Hepatocyte (in vitro differentiated cells): ENCODE data around the gene SATB2.

Source experiments
- CTCF ChIP-seq: fragments of 200-600 bp; sonication (generic); IDR thresholded peaks from 2 replicates; pipeline ENCODE4 v1.5.1; 2016; ENCODE audit warnings: antibody characterized with exemption, mild to moderate bottlenecking; ENCODE audit not compliant: poor library complexity
- EZH2phosphoT487 ChIP-seq: fragments of 200-600 bp; sonication (generic); IDR thresholded peaks from one replicate; pipeline ENCODE4 v1.6.1; 2018; ENCODE audit warnings: antibody characterized with exemption, mild to moderate bottlenecking, low read depth, moderate library complexity; ENCODE audit not compliant: unreplicated experiment, severe bottlenecking

- TF ChIP-seq CTCF (no peak), EZH2phosphoT487 (no peak)
These were observed 2.4 kb upstream of the SATB2 start for GRCh38 chr2:199460101-199460671.
